ENCODE results near the gene ESAM. TPM values are rescaled to one million over a fixed set of nuclear protein-coding genes. Genes with fewer than 3 reads are reported as not detected.

Gene ESAM
- total RNA-seq, 1 donor from 2014 or later: 0.26 TPM

DNA sequence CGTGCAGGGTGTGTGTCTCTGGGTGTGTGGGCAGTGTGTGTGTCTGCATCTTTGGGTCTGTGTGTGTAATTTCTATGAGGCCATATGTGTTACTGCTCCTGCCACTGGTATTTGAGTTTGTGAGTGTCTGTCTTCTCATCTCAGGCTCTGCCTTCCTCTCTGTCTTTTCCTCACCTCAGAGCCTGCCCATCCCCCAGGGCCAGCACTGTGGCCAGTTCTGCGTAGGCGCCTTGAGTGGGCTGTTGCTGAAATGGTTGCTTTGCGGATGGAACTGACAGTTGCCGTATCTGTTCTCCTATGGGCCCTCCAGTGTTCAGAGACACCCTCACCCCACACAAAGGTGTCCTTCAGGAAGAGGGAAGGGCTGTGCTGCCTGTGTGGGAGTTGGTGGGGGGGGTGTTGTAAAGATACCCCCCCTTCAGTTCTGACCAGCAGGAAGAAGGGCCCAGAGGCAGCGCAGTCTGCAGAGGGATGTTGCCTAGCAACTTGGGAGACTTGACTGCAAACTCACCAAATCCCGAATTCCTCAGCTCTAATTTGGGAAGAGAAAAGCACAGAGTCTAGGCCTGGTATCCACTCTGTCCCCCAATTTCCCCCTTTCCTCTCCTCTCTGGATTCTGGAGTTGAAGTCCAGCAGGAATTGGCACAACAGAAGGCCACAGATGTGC lies 24.3 kb downstream of the ESAM start:
- Histone ChIP-seq H3K9ac (no peak overlapping the region), H3K79me2 (ENCODE audit: low read depth) (no peaks in the 10 kb centered on the region), H3F3A (ENCODE audit: low read depth) (peaks cover 19% of the 10 kb centered on the region), H4K20me1 (ENCODE audit: low read depth) (peaks cover 16% of the 10 kb centered on the region), H3K27ac (no peak overlapping the region), H3K9me3 (ENCODE audit: low read depth) (no peaks in the 10 kb centered on the region), H3K4me1 (peaks cover 24% of the 10 kb centered on the region), H3K4me2 (peak overlapping the region; percentile 35), H3K4me3 (no peak overlapping the region), H2AFZ (replicated peaks) (no peak overlapping the region), H3K36me3 (no peaks in the 10 kb centered on the region), H3K27me3 (peaks cover 86% of the 10 kb centered on the region)
- H3K4me1 Mint-ChIP-seq: peaks cover 37% of the 10 kb centered on the region
- H3K27me3 Mint-ChIP-seq (ENCODE audit: insufficient read depth, low read depth): peaks cover 16% of the 10 kb centered on the region
- H3K36me3 Mint-ChIP-seq: no peaks in the 10 kb centered on the region
- DNase-seq (ENCODE audit: low spot score): peak; percentile 42
- TF ChIP-seq EZH2phosphoT487 (IDR thresholded peaks at IDR 0.05) (no peak), EZH2 (IDR thresholded peaks at IDR 0.05) (no peak), CTCF (IDR thresholded peaks at IDR 0.05) (no peak)
- peak overlapping the region; percentile 69 for H3K4me3 Mint-ChIP-seq
- peak overlapping the region; percentile 86 for H3K27ac Mint-ChIP-seq
- H3K9me3 Mint-ChIP-seq: no peaks in the 10 kb centered on the region

GRCh38 chr11:124736736-124737135 lies 25.4 kb downstream of the ESAM start:
- TF ChIP-seq EZH2phosphoT487 (IDR thresholded peaks at IDR 0.05) (no peak), EZH2 (IDR thresholded peaks at IDR 0.05) (no peak), CTCF (IDR thresholded peaks at IDR 0.05) (no peak)
- H3K36me3 ChIP-seq: no peaks in the 10 kb centered on the region
- no peaks in the 10 kb centered on the region for H3K9me3 ChIP-seq (ENCODE audit: low read depth)
- Mint-ChIP-seq H3K9me3 (no peaks in the 10 kb centered on the region), H3K27me3 (ENCODE audit: insufficient read depth, low read depth) (peaks cover 14% of the 10 kb centered on the region), H3K4me1 (peaks cover 37% of the 10 kb centered on the region), H3K27ac (no peak overlapping the region), H3K36me3 (no peaks in the 10 kb centered on the region), H3K4me3 (no peak overlapping the region)
- peaks cover 19% of the 10 kb centered on the region for H3F3A ChIP-seq (ENCODE audit: low read depth)
- no peak overlapping the region for H3K9ac ChIP-seq
- DNase-seq (ENCODE audit: low spot score): no peak
- H3K4me1 ChIP-seq: peaks cover 24% of the 10 kb centered on the region
- no peak overlapping the region for H3K27ac ChIP-seq
- H3K79me2 ChIP-seq (ENCODE audit: low read depth): no peaks in the 10 kb centered on the region
- H2AFZ ChIP-seq (replicated peaks): no peak overlapping the region
- peaks cover 12% of the 10 kb centered on the region for H4K20me1 ChIP-seq (ENCODE audit: low read depth)
- H3K4me2 ChIP-seq: no peak overlapping the region
- peaks cover 76% of the 10 kb centered on the region for H3K27me3 ChIP-seq
- no peak overlapping the region for H3K4me3 ChIP-seq

DNA sequence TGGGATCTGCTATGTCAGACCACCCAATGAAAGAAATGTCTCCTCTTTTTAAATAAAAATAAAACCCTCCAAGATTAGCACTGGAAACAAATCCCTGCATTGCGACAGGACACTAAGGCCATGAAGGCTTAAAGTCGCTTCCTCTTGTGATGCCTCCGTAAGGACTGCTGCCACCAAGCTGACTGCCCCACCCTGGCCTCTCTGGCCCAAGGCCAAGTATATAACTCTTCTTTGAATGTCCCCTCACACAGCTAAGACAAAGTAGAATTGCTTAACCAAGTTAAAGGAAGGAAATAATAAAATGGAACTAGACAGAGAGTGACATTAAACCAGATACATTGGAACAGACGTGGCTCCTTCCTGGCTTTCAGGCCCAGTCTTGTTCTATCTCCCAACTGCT lies 29.9 kb downstream of the ESAM start:
- peaks cover 33% of the 10 kb centered on the region for H3K27me3 ChIP-seq
- H3K4me3 ChIP-seq: no peak overlapping the region
- no peaks in the 10 kb centered on the region for H3K79me2 ChIP-seq (ENCODE audit: low read depth)
- no peak overlapping the region for H3K4me2 ChIP-seq
- peaks cover 8% of the 10 kb centered on the region for H3K27me3 Mint-ChIP-seq (ENCODE audit: insufficient read depth, low read depth)
- DNase-seq (ENCODE audit: low spot score): no peak
- no peak overlapping the region for H3K27ac Mint-ChIP-seq
- H3K9me3 Mint-ChIP-seq: no peaks in the 10 kb centered on the region
- TF ChIP-seq EZH2 (IDR thresholded peaks at IDR 0.05): no peak
- no peak for TF ChIP-seq CTCF (IDR thresholded peaks at IDR 0.05)
- TF ChIP-seq EZH2phosphoT487 (IDR thresholded peaks at IDR 0.05): no peak
- H2AFZ ChIP-seq (replicated peaks): no peak overlapping the region
- no peaks in the 10 kb centered on the region for H3K9me3 ChIP-seq (ENCODE audit: low read depth)
- no peaks in the 10 kb centered on the region for H3K36me3 Mint-ChIP-seq
- no peak overlapping the region for H3K4me3 Mint-ChIP-seq
- H3F3A ChIP-seq (ENCODE audit: low read depth): no peaks in the 10 kb centered on the region
- H3K4me1 ChIP-seq: peaks cover 8% of the 10 kb centered on the region
- H3K4me1 Mint-ChIP-seq: peaks cover 13% of the 10 kb centered on the region
- no peak overlapping the region for H3K27ac ChIP-seq
- H3K36me3 ChIP-seq: no peaks in the 10 kb centered on the region
- no peak overlapping the region for H3K9ac ChIP-seq
- no peaks in the 10 kb centered on the region for H4K20me1 ChIP-seq (ENCODE audit: low read depth)

All from neural progenitor cell (in vitro differentiated cells).